GM19328 (cell line): ENCODE measurements around the gene CENPV.
"Not testable (repeated sequence)": the region's sequence is repeated elsewhere in the genome, so short reads cannot be mapped to it uniquely, and the experiment has no call there.

Experiments used
- ATAC-seq: cut with Tn5 transposase; IDR thresholded peaks from one replicate; pipeline ENCODE4 v1.9.1; 2021; ENCODE audit warnings: mild to moderate bottlenecking, moderate library complexity; ENCODE audit not compliant: unreplicated experiment

CENPV gene

GRCh38 chr17:16314859-16315258 lies 38.4 kb downstream of the CENPV start:
- no peak for ATAC-seq

GRCh38 chr17:16314189-16314588 lies 39.1 kb downstream of the CENPV start:
- no peak for ATAC-seq

DNA sequence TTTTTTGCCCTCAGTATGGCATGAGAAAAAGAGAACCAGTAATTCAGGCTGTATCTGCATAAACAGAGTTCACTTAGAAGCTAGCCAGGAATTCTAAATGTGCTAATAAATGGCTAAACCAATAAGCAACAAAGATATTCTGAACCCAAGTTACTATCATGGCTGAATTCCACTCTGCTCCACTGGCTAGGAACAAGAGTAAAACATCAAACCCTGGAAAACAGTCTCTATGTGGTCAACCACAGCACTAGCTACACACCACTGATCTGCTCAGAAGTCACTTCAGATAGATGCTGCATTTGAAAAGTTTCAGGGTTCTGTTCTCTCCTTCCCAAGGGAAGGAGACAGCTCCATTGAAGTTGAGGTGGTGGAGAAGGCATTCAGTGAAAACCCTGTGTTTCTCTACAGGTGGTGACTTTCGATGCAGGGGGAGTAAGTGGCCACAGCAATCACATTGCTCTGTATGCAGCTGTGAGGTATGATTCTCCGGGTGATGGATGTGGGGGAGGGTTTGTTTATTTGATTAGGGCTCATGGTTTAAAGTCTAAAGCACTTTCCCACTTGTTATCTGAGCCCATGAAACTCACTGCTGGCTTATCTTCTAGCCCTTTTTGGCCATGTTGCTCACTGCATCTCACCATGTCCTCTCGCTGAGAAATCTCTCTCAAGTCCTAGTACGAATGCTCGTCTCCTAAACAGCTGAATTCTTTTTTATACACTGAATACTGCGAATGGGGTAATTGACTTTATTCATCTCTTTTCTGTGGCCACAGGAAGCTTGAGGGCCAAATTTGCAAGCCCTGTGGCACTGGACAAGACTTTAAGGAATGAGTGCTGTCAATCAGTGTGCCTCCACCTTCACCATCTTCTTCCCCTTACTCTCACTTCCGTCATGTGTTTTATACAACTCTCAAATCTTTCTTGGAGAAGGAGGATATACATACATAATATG lies 39.9 kb downstream of the CENPV start:
- no peak for ATAC-seq

GRCh38 chr17:16312061-16312460 lies 41.2 kb downstream of the CENPV start:
- ATAC-seq = not testable (repeated sequence)

DNA sequence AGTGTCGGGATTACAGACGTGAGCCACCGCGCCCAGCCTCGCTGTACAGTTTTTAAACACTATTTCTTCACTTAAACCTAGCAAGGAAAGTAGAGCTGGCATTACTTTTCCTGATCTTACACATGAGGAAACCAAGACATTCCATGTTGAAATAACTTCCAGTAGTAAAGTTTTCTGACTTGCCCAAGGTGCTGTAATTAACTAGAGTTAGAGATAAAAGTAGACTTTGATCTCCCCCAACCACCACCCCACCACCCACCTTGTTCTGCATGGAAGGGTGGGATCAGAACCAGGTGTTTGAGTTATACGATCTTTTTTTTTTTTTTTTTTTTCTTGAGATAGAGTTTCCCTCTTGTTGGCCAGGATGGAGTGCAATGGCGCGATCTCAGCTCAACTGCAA lies 47.1 kb downstream of the CENPV start:
- no peak for ATAC-seq

DNA sequence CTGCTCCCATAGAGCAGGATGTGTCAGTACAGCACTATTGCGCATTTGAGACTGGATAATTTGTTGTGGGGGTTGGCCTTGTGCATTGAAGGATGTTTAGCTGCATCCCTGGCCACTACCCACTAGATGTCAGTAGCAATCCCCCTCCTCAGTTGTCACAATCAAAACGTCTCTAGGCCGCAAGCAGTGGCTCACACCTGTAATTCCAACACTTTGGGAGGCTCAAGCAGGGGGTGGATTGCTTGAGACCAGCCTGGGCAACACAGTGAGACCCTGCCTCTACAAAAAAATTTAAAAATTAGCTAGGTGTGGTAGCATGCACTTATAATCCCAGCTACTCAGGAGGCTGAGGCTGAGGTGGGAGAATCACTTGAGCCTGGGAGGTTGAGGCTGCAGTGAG lies 48.4 kb downstream of the CENPV start:
- no peak for ATAC-seq

- ATAC-seq = no peak
These were observed 50.4 kb downstream of the CENPV start for GRCh38 chr17:16302856-16303255.

GRCh38 chr17:16301963-16302855 lies 51.1 kb downstream of the CENPV start:
- ATAC-seq = no peak

GRCh38 chr17:16300554-16300953 lies 52.7 kb downstream of the CENPV start:
- ATAC-seq = no peak

DNA sequence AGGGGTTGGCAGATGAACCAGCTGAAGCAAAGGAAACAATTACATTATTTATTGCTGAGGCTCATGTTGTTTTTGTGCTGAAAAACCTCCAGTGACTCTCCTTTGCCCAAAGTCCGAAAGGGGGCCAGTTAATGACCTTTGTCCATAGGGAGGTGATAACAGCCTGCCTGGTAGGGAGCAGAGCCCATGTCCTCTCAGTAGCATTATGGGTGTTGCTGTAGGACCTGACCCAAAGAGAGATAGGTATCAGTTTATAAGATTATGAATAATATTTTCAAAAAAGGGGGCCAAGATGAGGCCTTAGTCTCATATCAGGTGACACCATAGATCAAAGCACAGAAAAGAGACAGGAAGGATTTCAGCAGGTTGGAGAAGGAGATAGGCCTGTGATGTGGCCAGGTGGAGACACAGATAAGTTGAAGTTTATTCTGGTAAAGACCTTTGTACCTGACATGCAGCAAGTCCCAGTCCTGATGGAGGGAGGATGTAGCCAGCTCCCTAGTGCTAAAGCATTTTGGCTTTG lies 55.1 kb downstream of the CENPV start:
- no peak for ATAC-seq

GRCh38 chr17:16297367-16298139 lies 55.7 kb downstream of the CENPV start:
- ATAC-seq = no peak

DNA sequence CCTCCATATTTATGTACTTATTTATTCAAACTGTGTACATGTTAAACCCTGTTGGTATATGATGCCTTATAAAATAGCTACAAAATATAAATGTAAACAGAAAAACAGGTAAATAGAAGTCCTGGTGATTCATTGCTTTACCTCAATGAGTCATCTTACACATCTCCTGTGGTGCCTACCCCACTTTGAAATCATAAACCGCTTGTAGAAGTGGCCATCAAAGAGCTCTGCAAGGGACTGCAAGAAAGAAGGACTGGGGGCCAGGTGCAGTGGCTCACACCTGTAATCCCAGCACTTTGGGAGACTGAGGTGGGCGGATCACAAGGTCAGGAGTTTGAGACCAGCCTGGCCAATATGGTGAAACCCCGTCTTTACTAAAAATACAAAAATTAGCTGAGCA lies 57.2 kb downstream of the CENPV start:
- ATAC-seq = not testable (repeated sequence)

DNA sequence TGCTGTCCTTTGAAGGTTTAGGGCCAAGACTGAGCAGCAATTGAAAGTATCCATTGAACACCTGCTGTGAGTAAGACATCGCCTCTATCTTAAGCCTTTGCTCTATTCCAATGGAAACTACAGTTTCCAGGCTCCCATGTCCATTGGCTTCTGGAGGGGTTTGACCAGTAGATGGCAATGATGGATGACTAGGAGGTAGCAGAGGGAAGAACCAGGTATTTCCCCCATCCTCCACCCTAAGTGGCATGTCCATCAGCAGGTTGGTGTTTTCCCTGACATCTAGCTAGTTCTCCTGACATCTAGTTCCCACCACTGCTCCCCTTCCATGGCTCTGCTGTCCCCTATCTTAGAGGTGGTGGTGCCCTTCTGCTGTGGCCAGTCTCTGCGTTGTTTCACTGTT lies 58.7 kb downstream of the CENPV start:
- ATAC-seq = no peak

- ATAC-seq = no peak
These were observed 59.3 kb downstream of the CENPV start for GRCh38 chr17:16293931-16294330.
